Activated T-cell treated with anti-CD3 and anti-CD28 coated beads, Interleukin-2, amount 50 U/mL, for 48 hours (primary cell): ENCODE data around the gene IFITM1.
A peak's percentile ranks its signal among the peaks of the same experiment; 100 is the strongest.
"Not testable (repeated sequence)": the region's sequence is repeated elsewhere in the genome, so short reads cannot be mapped to it uniquely, and the experiment has no call there.

Experiments
- DNase-seq, 2 experiments: peaks; one replicate each; pipeline ENCODE4 v3.0.0-alpha.2; 2020

Gene IFITM1

GRCh38 chr11:328516-329100, 14.8 kb downstream of the IFITM1 start:
- not testable (repeated sequence) for DNase-seq

DNA sequence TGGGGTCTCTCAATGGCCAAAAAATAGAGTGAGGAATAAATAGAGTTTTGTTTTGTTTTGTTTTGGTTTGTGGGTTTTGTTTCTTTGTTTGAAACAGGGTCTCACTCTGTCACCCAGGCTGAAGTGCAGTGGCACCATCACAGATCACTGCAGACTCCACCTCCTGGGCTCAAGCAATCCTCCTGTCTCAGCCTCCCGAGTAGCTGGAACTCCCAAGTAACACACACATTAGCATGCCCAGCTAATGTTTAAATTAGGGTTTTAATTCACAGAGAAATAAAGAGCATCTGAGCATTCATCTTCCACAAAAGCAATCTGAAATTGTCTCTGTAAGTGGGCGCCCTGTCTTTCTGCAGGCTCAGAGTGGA, 16.0 kb downstream of the IFITM1 start:
- no peak for DNase-seq

- DNase-seq: no peak
These were observed 16.5 kb downstream of the IFITM1 start for GRCh38 chr11:330307-330693.

DNA sequence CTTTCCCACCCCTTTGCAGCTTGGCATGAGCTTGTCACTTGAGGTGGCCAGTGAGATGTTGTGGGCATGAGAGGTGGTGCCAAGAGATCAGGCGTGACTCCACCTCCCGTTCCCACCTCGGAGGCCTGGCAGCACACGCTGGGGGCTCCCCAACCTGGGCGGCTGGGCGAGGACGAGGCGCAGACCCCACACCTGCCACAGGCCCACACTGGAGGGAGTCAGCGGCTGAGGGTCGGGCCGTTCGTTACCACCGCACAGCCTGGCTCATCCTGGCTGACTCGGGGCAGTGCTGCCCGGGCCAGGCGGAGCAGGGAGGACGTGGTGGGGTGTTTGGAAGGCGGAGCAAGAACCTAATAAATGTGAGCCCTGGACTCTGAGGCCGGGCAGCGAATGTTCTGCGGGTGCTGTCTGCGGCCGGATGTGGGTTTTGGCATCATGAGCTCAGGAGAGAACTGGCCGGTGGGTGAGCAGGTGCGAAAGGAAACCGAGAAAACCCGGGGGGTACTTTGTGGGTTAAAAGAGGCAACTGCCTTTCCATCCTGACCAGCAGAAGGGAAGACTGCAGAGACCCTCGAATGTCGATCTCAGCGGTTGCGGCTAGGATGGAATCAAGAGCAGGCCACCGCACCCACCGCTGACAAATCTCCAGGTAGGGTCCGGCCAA, 17.0 kb downstream of the IFITM1 start:
- peak; percentile 46 to 57 for DNase-seq

GRCh38 chr11:331358-332060, 17.7 kb downstream of the IFITM1 start:
- no peak for DNase-seq

DNA sequence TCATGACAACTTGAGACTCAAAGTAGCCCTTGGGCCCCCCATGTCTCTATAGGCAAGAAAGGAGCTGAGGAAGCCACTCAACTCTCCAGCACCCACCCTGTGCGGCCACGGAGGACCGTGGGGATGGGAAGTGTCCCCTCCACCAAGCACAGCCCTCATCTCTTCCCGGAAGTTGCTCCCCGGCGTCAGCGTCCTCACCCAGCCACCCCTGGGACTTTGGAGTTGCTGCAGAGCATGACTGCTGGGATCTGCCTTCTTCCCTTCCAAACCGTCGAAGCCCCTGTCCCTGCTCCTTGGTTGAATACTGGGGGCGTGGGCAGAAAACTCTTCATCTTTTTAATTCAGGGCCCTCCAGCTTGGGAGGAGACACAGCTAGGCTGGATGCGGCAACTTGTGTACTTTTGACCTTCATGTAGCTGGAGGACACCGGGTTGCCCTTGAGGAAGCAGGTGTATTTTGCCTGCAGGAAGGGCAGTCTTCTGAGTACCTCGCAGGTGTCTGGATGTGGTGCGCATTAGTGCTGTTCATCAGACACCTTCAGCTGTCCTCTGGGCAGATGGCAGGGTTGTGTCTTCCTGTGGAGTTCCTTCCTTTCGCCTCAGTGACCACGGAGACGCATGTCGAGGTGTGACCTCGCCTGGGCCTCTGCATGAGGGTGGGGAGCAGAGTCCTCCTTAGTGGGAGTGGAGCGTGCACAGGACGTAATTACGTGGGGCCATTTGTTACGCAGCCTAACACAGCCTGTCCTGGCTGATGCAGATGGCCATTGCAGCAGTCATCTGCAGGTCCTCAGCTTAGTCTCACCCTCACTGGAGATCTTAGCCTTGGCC, 19.0 kb downstream of the IFITM1 start:
- DNase-seq: no peak

DNA sequence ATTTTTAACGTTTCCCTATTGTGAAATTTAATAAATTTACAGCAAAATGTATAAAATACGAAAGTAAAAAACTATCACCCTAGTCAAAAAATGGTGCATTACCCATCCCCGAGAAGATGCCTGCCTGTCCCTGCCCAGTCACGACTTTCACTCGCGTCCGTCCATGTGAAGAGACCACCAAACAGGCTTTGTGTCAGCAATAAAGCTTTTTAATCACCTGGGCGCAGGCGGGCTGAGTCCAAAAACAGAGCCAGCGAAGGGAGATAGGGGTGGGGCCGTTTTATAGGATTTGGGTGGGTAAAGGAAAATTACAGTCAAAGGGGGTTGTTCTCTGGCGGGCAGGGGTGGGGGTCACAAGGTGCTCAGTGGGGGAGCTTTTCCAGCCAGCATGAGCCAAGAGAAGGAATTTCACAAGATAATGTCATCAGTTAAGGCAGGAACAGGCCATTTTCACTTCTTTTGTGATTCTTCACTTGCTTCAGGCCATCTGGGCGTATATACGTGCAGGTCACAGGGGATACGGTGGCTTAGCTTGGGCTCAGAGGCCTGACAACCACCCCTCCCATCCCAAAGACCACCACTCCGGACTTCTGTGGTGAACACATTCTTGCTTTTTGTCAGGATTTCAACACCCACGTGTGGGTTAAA, 19.9 kb downstream of the IFITM1 start:
- not testable (repeated sequence) for DNase-seq

GRCh38 chr11:334264-334994, 20.6 kb downstream of the IFITM1 start:
- DNase-seq: no peak

DNA sequence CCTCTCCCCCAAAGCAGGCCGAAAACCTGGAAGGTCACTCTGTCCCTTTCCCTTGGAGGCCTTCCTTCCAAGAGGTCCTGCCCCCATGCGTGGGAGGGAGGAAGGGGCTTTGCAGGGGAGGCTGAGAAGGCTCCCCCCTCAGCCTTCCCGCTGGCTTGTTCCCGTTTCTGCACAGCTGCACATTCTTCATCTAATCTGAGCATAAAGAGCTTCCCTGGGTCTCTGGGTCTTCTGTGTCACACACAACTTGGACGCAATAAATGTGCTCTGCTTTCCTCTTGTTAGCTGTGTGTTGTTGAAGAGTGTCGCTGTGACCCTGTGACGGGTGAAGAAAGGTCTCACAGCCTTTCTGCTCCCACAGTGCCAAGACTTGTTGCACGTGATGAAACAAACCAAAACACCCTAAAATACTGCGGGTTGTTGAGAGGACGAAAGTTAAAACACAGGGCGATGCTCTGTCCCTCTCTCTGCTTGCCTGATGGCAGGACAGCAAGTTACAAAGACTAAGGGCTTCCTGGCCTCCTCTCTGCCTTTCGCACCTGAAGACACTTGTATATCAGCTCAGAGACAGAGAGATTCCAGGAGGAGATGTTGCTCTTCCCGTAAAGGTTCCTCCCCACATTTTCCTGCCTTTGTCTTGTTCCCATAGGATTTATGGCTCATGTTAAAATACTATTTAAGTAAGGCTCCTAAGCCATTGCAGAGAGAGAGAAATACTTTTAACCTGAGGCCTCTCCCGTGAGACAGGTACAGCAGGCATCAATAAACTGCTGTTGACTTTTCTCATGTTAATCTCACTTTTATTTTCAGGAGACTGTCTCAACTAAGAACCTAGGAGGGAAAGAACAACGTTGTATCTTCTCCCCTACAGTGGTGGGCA, 22.2 kb downstream of the IFITM1 start:
- DNase-seq: no peak

- DNase-seq: no peak
These were observed 22.9 kb downstream of the IFITM1 start for GRCh38 chr11:336659-337198.

GRCh38 chr11:337711-338110, 23.9 kb downstream of the IFITM1 start:
- no peak for DNase-seq

DNA sequence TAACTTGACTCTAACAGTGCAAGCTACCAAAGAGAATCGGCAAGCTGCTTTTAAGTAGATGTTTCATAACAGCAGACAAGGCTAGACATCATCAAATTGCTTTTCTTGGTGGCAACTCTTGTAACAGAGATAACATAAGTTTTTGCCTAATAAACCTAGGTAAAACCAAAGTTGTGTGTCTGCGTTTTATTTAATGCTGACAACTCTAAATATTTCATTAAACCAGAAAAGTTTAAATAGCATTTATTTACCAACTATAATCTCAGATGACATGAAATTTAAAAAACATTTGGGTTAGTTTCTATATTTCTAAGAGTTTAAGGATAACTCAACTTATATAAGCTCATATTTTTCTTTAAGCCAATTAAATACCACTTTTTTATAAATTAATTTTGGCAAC, 26.1 kb downstream of the IFITM1 start:
- DNase-seq: no peak

GRCh38 chr11:340539-341512, 27.0 kb downstream of the IFITM1 start:
- no peak for DNase-seq

DNA sequence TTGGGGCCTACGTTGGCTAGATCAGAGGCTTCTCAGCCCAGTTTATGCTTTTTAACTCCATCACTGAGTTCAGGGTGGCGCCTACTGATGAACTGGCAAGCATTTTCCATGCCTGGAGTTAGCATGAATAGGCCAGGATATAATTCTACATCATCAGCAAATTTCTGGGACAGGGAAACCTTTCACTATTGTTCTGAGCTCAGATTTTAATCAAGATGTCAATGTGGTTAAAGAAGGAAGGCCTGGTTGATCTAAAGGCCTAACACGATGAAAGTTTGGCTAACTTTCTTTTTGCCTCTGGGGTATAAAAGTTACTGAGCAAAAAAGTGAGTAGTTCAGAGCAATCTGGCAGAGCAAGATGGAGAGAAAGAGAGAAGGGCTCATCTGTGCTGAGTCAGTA, 28.5 kb downstream of the IFITM1 start:
- no peak for DNase-seq

DNA sequence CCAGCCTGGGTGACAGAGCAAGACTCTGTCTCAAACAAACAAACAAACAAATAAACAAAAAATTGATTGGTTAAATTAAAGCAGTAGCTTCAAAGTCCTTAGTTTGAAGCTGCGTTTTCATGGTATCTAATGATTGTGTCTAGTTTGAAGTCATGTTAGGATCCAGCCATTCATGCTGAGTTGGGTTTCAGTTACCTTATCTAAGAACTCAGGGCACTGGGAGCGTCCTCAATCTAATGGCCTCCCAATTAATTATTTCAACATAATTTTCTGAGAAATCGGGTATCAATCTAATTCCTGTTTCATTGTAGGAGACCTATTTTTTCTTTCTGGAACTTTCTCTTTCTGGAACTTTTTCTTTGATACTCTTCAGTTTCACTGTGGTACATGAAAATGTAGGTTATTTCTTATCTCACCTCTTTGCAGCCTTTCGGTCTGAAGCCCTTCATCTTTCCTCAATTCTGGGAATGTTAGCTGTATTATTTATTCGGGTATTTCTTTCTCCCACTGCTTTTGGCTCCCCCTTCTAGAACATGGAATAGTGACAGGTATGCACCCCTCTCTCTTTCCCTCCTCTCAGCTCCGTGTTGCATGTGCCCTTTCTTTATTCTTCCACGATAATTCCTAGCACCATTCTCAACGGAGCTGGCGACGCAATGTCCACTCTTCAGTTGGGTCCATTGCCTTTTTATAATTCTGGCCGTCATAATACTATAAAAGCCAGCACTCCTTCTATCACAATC, 31.2 kb downstream of the IFITM1 start:
- no peak for DNase-seq

DNA sequence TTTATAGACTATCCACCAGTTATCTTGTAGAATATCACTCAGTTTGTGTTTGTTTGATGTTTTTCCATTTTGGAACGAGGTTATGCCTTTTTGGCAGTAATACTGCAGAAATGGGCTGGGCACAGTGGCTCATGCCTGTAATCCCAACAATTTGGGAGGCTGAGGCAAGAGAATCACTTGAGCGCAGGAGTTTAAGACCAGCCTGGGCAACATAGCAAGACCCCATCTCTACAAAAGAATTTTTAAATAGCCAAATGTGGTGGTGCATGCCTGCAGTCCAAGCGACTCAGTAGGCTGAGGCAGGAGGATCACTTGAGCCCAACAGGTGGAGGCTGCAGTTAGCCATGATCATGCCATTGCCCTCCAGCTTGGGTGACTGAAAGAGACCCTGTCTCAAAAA, 32.7 kb downstream of the IFITM1 start:
- no peak for DNase-seq

GRCh38 chr11:349270-349954, 35.6 kb downstream of the IFITM1 start:
- DNase-seq: not testable (repeated sequence)

DNA sequence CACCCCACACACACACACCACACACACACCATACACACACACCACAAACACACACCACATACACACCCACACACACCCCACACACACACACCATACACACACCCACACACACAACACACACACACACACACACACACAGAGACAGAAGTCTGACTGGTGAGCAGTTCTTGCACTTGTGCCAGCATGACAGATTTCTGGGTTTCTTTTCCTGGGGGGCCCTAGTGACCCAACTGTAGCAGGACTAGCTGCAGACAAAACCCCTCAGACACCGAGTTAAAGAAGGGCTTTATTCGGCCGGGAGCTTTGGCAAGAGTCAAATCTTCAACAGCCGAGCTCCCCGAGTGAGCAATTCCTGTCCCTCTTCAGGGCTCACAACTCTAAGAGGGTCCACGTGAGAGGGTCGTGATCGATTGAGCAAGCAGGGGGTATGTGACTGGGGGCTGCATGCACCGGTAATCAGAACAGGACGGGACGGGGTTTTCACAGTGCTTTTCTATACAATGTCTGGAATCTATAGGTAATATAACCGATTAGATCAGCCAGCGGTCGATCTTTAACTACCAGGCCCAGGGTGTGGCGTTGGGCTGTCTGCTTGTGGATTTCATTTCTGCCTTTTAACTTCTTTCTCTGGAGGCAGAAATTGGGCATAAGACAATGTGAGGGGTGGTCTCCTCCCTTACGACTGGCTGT, 36.3 kb downstream of the IFITM1 start:
- not testable (repeated sequence) for DNase-seq
